GM20431 (cell line): Measurements from ENCODE around the gene NDUFS8.
"Not testable (repeated sequence)": the region's sequence is repeated elsewhere in the genome, so short reads cannot be mapped to it uniquely, and the experiment has no call there.

Experiments
- in situ Hi-C: fragments of 300-500 bp; cut with MseI, MboI; formaldehyde crosslinking; loops from one replicate; pipeline ENCODE4 v1.15.0; 2020; ENCODE audit warnings: low sequenced_read_pairs; ENCODE audit not compliant: unreplicated experiment

Gene NDUFS8

DNA sequence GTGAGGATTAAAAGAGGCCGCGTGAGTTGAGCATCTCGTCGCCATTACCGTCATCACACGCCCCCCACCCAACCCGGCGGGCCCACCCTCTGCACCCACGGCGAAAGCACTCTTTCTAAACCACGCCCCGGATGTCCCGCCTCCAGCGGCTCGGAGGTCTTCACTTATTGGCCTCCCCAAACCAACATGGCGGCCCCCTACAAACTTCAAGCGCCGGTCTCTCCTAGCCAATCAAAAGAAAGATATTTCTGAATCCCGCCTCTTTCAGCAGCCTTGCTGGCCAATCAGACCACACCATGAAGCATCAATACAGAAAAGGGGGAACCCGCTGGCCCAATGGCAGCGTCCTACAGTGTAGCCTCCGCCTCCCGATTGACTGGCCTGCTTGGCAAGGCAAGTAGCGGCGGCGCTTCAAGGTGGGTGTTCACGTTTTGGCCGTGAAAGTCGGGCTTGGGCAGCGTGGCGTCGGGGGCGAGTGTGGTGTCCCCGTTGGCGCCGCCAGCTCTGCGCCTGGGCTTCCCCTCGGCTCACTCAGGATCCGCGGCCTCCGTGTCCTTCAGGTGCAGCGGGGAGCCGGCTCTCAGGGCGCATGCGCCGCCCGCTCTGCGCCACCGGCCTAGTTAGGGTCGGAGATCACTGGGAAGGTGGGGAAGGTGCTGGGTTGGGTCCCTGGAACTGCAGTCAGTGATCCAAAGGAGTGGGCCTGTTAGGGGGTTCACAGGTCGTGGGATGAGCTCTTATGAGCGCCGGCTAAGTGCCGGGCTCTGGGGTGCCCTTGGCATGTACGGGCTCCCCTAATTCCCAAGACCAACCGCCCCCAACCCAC, at the start of gene NDUFS8:
Gene NDUFS8 (plus strand): TSS at position 364 of the 826 bp plus-strand sequence. CDS start 1,471 bp downstream, outside the sequence.
- in situ Hi-C loops, result no loop called here

GRCh38 chr11:67981226-67981625, 49.3 kb upstream of the NDUFS8 start:
- in situ Hi-C loops, result not testable (repeated sequence)

GRCh38 chr11:67982255-67982857, 48.1 kb upstream of the NDUFS8 start:
- in situ Hi-C loops, result not testable (repeated sequence)

- in situ Hi-C loops, result no loop called here
These were observed 46.5 kb upstream of the NDUFS8 start for GRCh38 chr11:67983951-67984350.

GRCh38 chr11:67985302-67985701, 45.2 kb upstream of the NDUFS8 start:
- in situ Hi-C loops, result not testable (repeated sequence)

DNA sequence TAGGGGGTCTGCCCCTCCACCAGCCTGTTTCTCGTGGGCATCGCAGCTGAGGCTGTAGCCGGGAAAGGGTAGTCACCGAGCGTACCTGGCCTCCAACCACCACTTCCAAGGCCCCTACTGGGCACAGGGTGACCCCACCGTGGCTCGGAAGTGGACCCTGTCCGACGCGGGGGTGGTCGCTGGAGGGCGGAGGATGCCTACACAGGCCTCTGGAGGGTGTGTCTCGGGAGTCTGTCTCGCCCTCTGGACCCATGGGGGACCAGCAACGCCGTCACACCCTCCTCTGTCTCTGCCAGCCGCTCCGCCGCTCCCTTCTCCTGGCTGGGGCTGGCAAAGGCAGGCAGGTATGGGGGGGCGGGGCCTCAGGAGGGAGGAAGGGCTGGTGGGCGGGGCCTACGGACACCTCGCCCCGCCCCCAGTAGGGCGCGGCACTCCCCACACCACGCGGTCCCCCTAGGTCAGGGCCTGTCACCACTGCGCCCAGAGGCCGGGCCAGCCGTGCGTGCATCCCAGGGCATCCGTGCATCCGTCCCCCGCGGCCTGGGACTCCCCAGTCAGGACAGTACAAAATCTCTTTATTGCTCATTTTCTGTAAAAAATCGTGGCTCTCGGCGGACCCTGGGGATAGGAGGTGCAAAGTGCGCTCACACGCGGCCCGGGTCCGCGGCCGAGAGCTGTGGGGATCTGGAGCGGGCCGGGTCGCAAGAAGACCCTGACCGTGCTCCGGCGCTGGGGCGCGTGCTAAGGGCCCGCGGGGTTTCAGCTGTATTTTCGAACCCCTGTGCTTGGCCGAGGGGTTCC, 39.7 kb upstream of the NDUFS8 start:
- in situ Hi-C loops, result not testable (repeated sequence)

DNA sequence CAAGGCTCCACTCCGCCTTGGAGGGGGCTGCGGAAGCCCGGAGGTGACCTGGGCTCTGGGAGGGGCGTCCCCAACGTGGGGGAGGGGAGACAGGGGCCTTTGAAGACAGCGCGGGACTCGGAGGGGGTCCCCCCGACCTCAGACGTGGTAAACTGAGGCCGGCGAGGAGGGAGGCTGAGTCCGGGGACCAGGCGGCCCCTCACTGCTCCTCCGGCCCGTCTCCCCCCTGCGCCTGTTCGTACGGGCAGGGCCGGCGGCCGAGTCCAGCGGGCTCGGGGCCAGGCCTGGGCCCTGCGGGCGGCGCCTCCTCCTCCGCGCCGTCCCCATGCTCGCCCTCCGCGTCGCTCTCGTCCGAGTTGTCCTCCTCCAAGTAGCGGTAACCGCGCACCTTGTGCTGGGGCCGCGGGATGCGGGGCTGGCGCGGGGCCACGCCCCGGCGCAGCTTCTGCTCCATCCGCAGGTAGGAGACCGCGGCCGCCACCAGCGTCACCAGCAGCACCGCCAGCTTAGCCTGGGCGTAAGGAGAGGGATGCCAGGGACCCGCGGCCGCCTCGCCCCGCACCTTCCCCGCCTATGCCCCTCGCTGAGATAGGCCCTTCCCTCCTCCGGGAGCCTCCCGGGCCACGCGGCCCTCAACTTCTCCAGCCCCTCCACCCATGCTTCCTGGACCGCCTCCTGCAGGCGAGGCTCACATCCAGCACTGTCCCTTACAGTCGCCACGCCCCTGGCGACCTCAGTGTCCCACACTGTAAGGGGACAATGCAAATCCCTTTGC, 38.9 kb upstream of the NDUFS8 start:
- in situ Hi-C loops, result not testable (repeated sequence)

- in situ Hi-C loops, result not testable (repeated sequence)
These were observed 36.7 kb upstream of the NDUFS8 start for GRCh38 chr11:67993821-67994220.

- in situ Hi-C loops, result not testable (repeated sequence)
These were observed 36.1 kb upstream of the NDUFS8 start for GRCh38 chr11:67994387-67994786.

DNA sequence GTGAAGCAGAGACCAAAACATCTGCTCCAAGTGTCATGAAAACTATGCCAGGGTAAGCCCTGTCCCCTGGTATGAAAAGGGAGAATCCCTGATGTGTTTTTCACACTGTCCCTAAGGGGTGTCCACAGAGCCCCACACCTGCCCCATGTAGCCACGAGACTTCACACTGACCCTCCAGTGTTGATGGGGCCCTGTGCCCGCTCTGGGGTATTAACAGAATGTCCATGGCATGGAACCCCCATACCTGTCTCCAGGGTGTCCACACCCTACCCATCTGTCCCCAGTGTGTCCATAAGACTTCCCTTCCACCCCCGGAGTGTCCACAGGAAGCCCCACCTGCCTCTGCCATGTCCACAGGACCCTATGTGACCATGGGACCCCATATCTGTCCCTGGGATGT, 35.4 kb upstream of the NDUFS8 start:
- in situ Hi-C loops, result not testable (repeated sequence)

DNA sequence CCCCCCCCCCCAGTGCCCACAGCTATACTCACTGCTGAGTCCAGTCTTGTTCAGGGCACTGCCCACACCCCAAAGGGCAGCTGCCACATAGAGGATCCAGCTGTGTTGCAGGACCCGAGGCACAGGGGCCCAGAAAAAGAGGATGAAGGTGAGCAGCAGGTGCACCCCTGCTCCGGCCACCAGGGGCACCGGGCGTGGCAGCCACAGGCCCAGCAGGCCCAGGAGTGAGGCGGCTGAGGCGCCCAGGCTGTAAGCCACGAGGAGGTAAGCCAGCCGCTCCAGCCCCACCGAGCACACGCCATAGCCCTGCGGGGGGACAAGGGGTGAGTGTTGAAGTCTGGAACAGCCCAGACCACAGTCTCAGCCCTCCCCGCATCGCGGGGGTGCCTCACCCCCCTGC, 34.9 kb upstream of the NDUFS8 start:
- in situ Hi-C loops, result not testable (repeated sequence)

DNA sequence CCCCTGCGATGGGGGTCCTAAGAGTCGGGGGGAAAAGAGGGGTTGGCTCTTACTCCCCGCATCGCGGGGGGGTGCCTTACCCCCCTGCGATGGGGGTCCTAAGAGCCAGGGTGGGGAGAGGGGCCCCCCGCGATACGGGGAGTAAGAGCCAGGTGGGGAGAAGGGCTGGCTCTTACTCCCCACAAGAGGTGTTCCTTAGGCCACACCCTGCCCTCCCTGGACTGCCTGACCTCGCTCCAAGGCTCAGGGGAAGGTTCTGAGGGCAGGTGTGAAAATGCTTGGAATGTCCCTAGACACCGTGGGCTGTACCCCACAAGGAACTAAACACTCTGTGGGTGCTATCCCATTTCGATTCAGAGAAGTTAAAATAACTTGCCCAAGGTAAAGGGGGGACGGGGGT, 34.4 kb upstream of the NDUFS8 start:
- in situ Hi-C loops, result no loop called here

GRCh38 chr11:67996622-67997474, 33.6 kb upstream of the NDUFS8 start:
- in situ Hi-C loops, result no loop called here

DNA sequence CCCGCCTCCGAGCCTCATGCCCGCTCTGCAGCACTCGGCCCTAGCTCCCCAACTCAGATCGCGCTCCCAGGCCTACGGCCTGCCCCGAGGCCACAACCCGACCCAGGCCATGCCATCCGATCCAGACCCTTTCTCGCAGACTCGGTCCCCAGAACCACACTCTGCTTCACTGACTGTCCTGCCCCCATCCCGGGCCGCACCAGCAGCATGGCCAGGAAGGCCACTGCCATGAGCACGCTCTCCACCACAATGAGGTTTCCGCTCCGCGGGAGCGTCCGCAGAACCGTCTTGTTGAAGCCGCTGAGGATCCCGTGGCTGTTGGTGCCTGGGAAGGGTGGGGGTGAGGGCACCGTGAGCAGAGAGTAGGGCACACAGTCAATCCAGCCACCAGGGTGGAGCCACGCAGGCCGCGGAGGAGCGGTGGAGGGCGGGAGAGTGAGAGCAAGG, 33.0 kb upstream of the NDUFS8 start:
- in situ Hi-C loops, result no loop called here

DNA sequence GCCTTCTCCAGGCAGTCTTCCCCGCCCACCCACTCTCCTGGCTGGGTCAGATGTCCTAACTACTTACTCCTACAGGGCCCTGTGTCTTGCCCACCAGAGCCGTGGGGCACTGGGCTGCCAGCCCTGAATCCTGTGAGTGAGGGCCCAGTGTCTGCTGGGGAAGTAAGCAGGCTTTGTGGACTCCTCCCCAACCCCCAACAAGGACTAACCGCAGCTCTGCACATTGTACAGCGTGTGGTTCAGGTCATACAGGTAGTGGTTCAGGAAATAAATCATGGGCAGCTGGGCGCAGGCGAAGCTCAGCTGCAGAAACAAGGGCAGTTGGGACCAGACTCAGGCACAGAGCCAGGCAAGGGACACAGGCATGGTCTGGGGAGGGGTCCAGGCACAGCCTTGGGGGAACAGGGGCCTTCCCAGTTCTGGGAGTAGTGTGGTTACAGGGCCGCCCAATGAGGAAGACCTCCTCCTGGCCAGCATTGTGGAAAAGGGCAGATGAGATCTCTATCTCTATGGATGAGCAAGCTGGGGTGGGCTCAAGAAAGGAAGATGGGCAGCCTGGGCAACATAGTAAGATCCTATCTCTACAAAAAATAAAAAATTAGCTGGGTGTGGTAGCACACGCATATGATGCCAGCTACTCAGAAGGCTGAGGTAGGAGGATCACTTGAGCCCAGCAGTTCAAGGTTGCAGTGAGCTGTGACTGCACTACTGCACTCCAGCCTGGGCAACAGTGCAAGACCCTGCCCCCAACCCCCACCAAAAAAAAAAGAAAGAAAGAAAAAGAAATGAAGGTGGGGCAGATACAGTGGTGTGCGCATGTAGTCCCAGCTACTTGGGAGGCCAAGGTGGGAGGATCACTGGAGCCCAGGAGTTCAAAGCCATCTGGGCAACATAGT, 32.1 kb upstream of the NDUFS8 start:
- in situ Hi-C loops, result no loop called here

GRCh38 chr11:67999201-67999629, 31.3 kb upstream of the NDUFS8 start:
- in situ Hi-C loops, result no loop called here

- in situ Hi-C loops, result loop anchor here (10.0 kb wide), 1 partner anchor 195 kb away; no protein-coding TSS in a partner anchor
These were observed 30.8 kb upstream of the NDUFS8 start for GRCh38 chr11:67999704-68000103.

- in situ Hi-C loops, result loop anchor here (10.0 kb wide), 1 partner anchor 192 kb away; no protein-coding TSS in a partner anchor
These were observed 27.9 kb upstream of the NDUFS8 start for GRCh38 chr11:68002575-68002937.
